Suppressor macrophage treated with lipopolysaccharide for 4 hours (primary cell): ENCODE measurements around the gene LAG3.

ENCODE experiments used
- DNase-seq: peaks from one replicate; pipeline ENCODE4 v3.0.0-alpha.2; 2020

Gene LAG3

DNA sequence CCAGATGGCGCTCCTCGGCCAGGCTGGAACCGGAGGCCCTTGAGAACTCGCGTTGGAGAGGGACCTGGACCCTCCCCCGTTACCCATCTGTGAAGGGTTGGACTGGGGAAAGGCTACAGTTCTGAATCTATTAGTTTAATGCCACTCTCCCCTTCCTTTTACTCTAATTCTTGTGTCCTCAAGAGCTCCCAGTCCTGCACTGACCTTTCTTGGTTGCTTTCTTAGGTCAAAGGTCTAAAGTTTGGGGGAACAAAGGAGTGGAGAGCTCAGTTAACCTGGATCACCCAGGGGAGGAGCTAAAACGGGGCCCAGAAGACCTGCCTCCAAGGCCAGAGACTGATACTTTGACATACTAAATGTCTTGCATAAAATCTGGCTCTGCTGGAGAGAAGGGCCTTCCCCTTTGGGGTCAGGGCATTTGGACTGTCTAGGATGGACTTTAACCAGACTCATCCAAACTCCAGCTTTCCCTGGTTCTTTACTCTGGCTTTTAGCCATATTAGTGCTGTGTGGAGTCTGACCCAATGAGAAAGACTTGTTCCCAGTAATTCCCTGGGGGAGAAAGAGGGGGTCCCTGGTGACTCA lies 18.5 kb upstream of the LAG3 start:
- peak; percentile 32 for DNase-seq

DNA sequence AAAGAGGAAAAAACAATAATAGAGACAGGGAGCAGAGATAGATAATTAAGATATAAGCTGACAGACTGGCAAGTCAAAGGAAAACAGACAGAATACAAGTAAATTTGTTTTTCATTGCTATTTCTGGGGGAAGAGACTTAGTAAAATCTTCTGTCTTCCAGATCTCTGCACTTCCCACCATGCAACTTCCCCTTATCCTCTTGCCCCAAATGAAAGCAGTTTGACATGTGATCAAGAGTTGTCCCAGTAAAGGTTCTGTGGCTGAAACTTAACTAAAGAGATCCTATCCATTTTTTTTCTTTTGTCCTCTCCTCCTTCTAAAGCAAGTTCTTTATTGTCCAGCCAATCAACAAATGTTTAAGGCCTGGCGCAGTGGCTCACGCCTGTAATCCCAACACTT lies 17.9 kb upstream of the LAG3 start:
- peak; percentile 67 for DNase-seq

DNA sequence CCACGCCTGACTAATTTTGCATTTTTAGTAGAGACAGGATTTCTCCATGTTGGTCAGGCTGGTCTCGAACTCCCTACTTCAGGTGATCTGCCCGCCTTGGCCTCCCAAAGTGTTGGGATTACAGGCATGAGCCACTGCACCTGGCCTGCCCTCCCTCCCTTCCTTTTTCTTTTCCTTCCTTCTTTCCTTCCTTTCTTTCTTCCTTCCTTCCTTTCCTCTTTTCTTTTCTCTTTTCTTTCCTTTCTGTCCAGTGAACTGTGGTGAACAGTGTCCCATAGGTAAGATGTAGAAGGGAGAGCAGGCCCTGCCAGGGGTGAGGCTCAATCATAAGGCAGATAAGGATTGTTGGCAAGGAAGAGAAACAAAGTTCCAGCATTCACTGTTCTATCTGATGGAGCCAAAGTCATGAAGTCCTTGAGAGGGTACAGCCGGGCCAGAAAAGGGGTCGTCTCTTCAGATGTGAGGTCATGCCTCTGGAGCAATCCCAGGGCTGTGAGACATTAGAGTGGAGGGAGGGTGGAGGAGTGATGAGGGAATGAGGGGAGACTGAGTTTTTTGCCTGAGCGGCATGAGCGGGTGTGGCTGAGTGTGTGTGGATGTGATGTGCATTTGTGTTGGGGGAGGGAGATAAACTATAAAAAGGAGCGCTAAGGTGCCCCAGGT lies 15.2 kb upstream of the LAG3 start:
- DNase-seq = no peak

DNA sequence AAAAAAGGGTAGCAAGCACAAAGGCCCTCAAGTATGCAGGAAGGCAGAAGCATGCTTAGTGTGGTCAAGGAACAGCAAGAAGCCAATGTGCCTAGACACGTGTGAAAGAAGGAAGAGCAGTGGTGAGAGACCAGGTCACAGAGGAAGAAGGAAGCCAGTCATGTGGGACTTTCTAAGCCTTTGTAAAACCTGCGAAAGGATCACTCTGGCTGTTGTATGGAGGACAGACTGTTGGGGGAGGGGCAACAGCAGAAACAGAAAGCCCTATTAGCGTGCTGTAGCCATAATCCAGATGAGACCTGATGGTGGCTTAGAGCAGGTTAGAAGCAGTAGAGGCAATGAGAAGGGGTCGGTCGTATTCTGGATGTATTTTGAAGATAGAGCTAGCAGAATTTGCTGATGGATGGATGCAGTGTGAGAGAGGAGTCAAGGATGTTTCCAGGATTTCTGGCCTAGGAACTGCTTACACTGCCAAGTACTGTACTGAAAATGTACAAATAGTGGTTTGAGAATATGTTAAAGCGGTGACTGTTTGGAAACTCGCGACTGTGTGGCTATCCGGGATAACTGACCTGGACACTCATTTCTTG lies 13.7 kb upstream of the LAG3 start:
- DNase-seq = peak; percentile 32

- DNase-seq = no peak
These were observed 12.6 kb upstream of the LAG3 start for GRCh38 chr12:6759741-6760140.

- DNase-seq = no peak
These were observed 8.9 kb upstream of the LAG3 start for GRCh38 chr12:6763380-6763779.

DNA sequence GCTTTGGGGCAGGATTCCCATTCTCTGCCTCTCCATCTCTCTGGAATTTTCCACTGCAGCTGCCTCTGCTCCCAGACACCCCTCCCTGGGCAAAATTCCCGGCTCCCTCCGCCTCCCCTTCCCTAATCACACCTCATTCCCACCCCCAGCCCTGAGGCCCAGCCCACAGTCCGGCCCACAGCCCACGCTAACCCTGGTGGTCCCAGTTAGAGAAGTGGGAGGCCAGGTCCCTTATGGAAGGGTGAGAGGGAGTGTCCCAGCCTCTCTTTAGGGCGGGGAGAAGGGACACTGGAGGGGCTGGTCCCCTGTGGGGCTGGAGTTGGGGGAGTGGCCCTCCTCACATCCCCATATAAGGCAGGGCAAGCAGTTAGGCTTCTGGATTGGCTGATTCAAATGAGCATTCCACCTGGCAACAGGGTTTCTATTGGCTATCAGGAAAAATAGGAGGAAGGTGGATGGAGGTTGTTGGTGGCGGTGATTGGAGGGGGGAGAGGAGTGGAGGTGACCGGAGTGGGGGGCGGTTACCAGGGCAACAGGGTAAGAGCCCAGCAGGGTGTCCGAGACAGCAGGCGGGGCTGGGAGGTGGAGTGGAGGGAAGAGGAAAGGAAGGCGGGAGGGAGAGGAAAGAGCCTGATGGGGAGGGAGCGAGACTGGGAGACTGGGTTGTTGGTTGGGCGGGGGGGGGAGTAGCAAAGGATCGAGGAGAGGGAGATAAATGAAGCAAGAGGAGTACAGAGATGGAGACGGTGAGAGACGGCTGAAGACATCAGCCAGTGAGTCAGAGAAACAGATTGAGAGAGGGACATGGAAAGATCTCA lies 8.1 kb upstream of the LAG3 start:
- peak; percentile 72 for DNase-seq

DNA sequence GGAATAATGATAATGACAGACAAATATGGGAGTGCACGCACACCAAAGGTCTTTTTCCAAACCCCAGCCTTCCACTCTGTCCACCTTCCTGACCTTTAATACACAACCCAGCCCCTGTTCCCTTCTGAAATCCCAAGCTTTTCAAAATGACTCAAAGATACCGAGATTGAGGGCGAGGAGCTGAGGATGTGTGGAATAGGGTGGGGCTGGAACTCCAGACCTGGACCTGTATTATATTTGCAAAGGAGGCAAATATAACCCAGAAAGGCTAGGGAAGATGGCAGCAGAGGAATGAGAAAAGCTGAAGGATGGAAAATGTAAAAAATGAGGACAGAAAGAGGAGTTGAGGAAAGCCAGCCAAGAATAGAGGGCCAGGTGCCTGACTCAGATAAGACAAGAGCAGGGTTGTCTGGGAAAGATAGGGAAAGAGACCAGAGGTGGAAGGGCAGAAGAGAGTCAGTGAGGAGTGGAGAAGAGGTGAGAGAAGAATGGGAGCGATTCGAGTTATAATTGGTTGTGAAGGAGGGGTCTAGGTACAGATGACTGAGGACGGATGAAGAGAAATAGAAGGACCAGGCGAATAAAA lies 7.2 kb upstream of the LAG3 start:
- no peak for DNase-seq

DNA sequence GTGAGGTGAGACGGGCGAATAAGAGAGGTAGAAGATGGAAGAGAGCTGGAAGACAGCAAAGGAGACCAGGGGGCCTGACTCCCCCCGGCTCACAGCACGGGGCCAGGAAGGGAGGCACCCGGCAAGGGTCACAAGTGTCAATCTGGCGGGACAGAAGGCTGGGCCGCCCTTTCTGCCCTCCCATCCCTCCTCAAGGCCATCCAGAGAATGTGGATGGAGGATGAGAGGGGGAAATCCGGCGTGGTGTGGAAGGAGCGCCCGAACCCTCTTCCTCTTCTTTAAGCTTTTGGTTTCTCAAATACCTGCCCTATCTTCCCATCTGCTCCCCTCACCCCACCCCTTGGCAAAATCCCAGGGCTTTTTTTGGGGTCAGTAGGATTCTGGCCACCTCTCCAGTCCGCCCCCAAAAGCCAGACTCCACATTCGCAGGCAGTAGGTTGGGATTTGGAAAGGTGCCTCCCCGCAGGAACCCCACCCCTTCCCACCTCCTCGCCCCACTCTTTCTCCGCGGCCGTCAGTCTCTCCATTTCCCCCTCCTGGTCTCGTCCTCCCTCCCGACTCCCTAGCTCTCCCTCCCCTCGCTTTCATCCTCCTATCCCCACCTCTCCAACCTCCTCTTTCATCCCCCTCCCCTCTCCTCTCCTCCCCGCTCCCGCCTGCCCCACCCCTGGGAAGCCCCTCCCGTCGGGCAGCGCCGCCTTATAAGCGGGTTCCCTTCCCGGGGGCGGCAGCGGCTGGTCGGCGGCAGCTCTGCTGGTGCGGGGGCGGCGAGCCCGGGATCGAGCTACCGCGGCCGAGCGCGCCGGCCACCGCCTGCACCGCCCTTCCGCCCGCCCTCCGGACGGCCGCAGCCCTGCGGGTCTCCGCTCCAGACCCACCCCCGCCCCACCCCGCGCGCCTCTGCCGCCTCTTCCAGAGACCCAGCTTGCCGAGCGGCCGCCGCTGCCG lies 6.4 kb upstream of the LAG3 start, which contains the start of gene PTMS:
Gene PTMS (plus strand): TSS at position 730 of the 948 bp plus-strand sequence. CDS start 343 bp downstream, outside the sequence.
- peak; percentile 35 for DNase-seq

- peak; percentile 82 for DNase-seq
These were observed 5.5 kb upstream of the LAG3 start for GRCh38 chr12:6766651-6767349.

DNA sequence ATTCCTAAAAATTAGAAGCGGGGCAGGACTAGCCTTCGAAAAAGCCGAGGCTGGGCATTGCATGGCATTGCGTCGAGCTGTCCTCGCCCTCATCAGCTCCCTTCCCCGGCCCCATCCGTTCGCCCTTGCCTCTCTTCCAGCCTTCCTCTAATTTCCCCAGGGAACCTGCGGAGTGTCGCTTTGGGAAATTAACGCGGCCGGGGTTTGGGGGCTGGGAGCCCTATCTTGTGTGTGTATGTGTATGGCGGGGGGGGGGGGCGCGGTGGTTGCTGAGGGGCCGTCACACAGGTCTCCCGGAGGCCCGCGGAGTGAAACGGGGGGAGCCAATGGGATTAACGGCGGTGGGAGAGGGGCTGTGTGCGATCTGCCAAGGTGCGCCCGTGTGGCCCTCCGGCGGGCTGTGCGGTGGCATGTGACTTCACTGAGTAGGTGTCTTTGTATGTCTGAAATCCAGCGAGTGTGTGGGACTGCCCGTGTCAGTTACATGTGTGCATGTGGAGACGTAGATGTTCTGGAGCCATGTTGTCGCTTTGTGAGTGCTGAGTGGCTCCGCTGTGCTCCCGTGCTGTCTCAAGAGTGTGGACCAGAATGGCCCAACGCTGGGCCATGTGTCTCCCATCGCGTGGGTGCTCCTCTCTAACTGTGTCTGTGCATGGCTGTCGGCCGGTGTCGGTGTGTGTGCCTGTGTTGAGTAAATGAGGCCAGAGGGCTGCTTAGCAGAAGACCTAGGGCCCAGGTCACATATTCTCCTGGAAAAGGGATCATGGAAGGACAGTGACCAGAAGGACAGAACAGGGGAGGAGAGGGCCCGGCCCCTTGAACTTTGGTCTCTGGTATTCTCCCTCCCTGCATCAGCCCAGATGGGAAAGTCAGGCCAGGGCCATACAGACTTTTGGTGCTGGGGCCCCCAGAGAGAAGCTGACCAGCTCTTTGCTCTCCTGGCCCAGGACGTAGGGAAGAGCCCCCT lies 4.7 kb upstream of the LAG3 start:
- DNase-seq = no peak

DNA sequence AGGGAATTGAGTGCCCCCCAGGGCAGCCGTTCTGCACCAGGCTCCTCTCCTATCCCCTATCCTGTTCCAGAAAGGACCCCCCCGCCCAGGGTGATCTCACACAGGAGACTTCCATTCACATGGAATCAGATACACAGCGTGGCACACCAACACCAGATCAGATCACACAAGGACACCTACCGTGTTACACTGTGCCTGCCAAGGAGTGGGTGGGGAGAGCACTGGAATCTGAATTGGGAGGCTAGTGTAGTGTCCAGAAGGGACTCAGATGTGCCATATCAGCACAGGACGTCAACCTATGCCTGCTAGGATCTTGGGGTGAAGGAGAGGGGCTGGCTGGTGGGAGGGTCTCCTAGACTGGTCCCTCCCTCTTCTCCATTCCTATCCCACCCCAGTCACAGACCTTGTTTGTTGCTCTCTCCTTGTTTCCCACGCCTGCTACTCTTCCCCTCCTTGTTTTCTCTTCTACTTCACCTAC lies 3.8 kb upstream of the LAG3 start:
- DNase-seq = no peak

GRCh38 chr12:6768990-6769389 lies 3.3 kb upstream of the LAG3 start:
- DNase-seq = no peak

- no peak for DNase-seq
These were observed 2.7 kb upstream of the LAG3 start for GRCh38 chr12:6769666-6770065.

GRCh38 chr12:6770094-6770493 lies 2.2 kb upstream of the LAG3 start:
- no peak for DNase-seq

DNA sequence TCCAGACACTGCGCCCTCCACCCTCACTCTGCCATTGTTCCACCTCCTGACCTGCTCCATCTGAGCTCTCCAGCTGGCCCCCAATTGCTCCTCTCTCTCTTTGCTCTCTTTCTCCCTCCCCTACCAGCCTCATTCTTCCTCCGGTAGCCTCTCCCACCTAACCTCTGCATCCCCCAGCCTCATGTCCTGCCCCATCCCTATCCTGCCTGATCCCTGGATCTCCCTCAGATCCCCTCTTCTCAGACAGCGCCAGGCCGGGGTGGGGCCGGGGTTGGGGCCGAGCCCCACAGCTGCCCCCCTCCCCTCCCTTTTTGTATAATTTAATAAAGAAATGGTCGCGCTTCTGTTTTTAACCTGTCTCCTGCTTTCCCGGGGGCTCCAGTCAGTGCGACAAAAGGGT lies 1.7 kb upstream of the LAG3 start:
- DNase-seq = no peak

DNA sequence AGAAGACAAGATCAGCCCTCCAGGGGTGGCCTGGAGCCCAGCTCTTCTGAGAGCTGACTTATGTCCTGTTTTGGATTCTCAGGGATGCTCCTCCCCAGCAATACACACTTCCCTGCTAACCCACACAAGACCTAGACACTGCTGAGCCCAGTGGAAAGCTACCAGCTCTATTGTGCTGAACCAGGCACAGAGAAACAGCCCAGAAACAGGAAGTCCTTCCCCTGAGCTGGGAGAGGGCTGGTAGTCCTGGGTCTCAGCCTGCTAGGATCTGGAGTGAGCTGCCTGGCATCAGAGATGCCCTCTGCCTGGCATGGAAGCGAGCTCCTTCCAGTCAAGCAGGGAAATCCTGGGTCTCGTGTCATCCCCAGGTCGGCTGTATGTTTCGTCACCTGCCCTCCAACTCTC lies 1.2 kb upstream of the LAG3 start:
- DNase-seq = peak; percentile 76

- no peak for DNase-seq
These were observed 600 bp upstream of the LAG3 start for GRCh38 chr12:6771509-6772330.
